ENCODE results near the gene KANSL1L.

KANSL1L gene

DNA sequence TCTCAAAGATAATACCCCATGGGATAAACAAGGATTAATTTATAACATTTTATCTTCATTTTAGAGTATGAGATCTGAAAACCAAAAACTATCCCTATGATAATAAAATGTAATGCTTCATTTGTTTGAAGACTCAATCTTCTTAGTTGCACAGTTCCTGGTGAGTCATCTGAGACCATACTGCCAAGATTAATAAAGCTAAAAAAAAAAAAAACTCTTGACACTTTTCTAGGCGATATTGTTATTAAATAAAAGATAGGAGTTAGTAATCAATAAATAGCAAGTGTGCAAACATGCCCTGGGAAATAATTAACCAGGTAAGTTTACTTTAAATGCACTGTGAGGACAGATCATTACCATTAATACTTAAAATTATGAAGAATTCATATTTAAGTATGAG is 84.9 kb downstream of the KANSL1L start:
- no peak overlapping the region for H3K27ac ChIP-seq (ENCODE audit: low read length)
- no CpG with 5 or more reads among the region's 1 CpG for WGBS (ENCODE audit: insufficient coverage, insufficient read length)
- no peak for DNase-seq (ENCODE audit: low read depth, low spot score)
- H3K4me1 ChIP-seq (ENCODE audit: control insufficient read depth, insufficient read depth, low read length) = no peaks in the 10 kb centered on the region
- no peaks in the 10 kb centered on the region for H3K36me3 ChIP-seq (ENCODE audit: control insufficient read depth, insufficient read depth, low read length)
- H3K9me3 ChIP-seq (ENCODE audit: control insufficient read depth, insufficient read depth, low read length) = no peaks in the 10 kb centered on the region
- H3K4me3 ChIP-seq (ENCODE audit: low read length) = no peak overlapping the region
- H3K27me3 ChIP-seq (ENCODE audit: control insufficient read depth, insufficient read depth, low read length) = no peaks in the 10 kb centered on the region

DNA sequence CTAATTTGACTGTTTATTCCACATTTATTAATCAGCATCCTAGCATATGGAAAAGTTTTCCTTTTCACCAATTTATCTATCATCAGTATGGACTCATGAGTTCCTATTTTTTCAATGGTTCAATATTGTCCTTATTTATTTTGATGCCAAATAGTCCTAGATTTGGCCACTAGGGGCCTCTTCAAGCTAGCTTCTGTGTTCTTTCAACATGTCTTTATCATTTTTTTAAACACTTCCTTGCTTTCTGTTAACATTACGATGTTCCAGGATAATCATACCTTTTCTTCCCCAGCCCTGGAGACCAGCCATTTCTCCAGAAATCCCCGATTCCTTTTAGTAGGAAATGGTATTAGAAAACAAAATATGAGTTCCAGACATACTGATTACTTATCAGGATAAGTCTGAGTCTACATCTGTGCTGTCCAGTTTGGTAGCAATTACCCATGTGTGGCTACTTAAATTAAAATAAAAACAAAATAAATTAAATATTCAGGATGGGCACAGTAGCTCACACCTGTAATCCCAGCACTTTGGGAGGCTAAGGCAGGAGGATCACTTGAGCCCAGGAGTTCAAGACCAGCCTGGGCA is 98.2 kb downstream of the KANSL1L start:
- Histone ChIP-seq H3K27ac (ENCODE audit: low read length) (no peak overlapping the region), H3K9me3 (ENCODE audit: control insufficient read depth, insufficient read depth, low read length) (no peaks in the 10 kb centered on the region), H3K4me1 (ENCODE audit: control insufficient read depth, insufficient read depth, low read length) (no peaks in the 10 kb centered on the region), H3K36me3 (ENCODE audit: control insufficient read depth, insufficient read depth, low read length) (no peaks in the 10 kb centered on the region), H3K27me3 (ENCODE audit: control insufficient read depth, insufficient read depth, low read length) (no peaks in the 10 kb centered on the region), H3K4me3 (ENCODE audit: low read length) (no peak overlapping the region)
- DNase-seq (ENCODE audit: low read depth, low spot score) = no peak
- no CpG with 5 or more reads among the region's 2 CpGs for WGBS (ENCODE audit: insufficient coverage, insufficient read length)

DNA sequence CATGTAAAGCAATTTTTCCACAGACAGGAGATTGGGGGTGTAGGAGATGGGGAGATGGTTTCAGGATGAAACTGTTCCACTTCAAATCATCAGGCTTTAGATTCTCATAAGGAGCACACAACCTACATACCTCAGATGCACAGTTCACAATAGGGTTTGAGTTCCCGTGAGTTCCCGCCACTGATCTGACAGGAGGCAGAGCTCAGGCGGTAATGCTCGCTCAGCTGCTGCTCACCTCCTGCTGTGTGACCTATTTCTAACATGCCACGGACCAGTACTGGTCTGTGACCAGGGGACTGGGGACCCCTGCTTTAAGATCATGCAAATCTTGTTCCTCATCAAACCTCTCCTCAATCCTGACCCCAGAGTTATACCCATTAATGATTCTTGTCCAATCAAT is 98.7 kb downstream of the KANSL1L start:
- H3K9me3 ChIP-seq (ENCODE audit: control insufficient read depth, insufficient read depth, low read length) = no peaks in the 10 kb centered on the region
- no peak overlapping the region for H3K27ac ChIP-seq (ENCODE audit: low read length)
- WGBS (ENCODE audit: insufficient coverage, insufficient read length) = no CpG with 5 or more reads among the region's 5 CpGs
- no peaks in the 10 kb centered on the region for H3K4me1 ChIP-seq (ENCODE audit: control insufficient read depth, insufficient read depth, low read length)
- H3K27me3 ChIP-seq (ENCODE audit: control insufficient read depth, insufficient read depth, low read length) = no peaks in the 10 kb centered on the region
- H3K4me3 ChIP-seq (ENCODE audit: low read length) = no peak overlapping the region
- no peaks in the 10 kb centered on the region for H3K36me3 ChIP-seq (ENCODE audit: control insufficient read depth, insufficient read depth, low read length)
- DNase-seq (ENCODE audit: low read depth, low spot score) = no peak

DNA sequence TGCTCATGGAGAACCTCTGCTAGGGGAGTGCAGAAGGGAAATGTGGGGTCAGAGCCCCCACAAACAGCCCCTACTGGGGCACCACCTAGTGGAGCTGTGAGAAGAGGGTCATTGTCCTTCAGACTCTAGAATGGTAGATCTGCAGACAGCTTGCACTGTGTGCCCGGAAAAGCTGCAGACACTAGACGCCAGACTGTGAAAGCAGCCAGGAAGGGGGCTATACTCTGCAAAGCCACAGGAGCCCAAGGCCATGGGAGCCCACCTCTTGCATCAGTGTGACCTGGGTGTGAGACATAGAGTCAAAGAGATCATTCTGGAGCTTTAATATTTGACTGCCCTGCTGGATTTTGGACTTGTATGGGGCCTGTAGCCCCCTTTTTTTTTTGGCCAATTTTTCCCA is 107.9 kb downstream of the KANSL1L start:
- no CpG with 5 or more reads among the region's 2 CpGs for WGBS (ENCODE audit: insufficient coverage, insufficient read length)
- no peaks in the 10 kb centered on the region for H3K4me1 ChIP-seq (ENCODE audit: control insufficient read depth, insufficient read depth, low read length)
- no peak for DNase-seq (ENCODE audit: low read depth, low spot score)
- no peaks in the 10 kb centered on the region for H3K27me3 ChIP-seq (ENCODE audit: control insufficient read depth, insufficient read depth, low read length)
- no peak overlapping the region for H3K4me3 ChIP-seq (ENCODE audit: low read length)
- H3K36me3 ChIP-seq (ENCODE audit: control insufficient read depth, insufficient read depth, low read length) = no peaks in the 10 kb centered on the region
- H3K9me3 ChIP-seq (ENCODE audit: control insufficient read depth, insufficient read depth, low read length) = no peaks in the 10 kb centered on the region
- no peak overlapping the region for H3K27ac ChIP-seq (ENCODE audit: low read length)

DNA sequence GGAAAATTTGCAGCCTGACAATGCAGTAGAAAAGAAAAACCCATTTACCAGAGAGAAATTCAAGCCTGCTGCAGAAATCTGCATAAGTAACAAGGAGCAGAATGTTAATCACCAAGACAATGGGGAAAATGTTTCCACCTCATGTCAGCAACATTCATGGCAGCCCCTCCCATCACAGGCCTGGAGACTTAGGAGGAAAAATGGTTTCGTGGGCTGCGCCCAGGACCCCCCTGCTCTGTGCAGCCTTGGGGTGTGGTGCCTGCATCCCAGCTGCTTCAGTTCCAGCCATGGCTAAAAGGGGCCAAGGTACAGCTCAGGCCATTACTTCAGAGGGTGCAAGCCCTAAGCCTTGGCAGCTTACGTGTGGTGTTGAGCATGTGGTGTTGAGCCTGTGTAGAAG is 115.4 kb downstream of the KANSL1L start:
- Histone ChIP-seq H3K27ac (ENCODE audit: low read length) (no peak overlapping the region), H3K36me3 (ENCODE audit: control insufficient read depth, insufficient read depth, low read length) (0 out of 2 replicates have a peak, but pooled peaks cover 3% of the 10 kb centered on the region), H3K27me3 (ENCODE audit: control insufficient read depth, insufficient read depth, low read length) (no peaks in the 10 kb centered on the region), H3K9me3 (ENCODE audit: control insufficient read depth, insufficient read depth, low read length) (no peaks in the 10 kb centered on the region; the same call in 1 of the 2 replicates), H3K4me1 (ENCODE audit: control insufficient read depth, insufficient read depth, low read length) (no peaks in the 10 kb centered on the region), H3K4me3 (ENCODE audit: low read length) (no peak overlapping the region)
- DNase-seq (ENCODE audit: low read depth, low spot score) = no peak
- no CpG with 5 or more reads among the region's 3 CpGs for WGBS (ENCODE audit: insufficient coverage, insufficient read length)

DNA sequence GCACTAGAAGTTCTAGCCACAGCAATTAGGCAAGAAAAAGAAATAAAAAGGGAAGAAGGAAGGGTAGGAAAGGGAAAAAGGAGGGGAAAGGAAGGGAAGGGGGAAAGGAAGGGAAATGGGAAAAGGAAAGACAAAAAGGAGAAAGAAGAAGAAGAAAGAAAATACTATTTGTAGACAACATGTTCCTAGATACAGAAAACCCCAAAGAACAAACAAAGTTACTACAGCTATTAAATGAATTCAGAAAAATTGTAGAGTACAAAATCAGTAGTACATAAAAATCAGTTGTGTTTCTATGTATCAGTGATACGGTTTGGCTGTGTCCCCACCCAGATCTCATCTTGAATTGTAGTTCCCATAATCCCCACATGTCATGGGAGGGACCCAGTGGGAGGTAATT is 116.5 kb downstream of the KANSL1L start:
- H3K27me3 ChIP-seq (ENCODE audit: control insufficient read depth, insufficient read depth, low read length) = no peaks in the 10 kb centered on the region
- no peak overlapping the region for H3K4me3 ChIP-seq (ENCODE audit: low read length)
- no peak for DNase-seq (ENCODE audit: low read depth, low spot score)
- H3K27ac ChIP-seq (ENCODE audit: low read length) = no peak overlapping the region
- no peaks in the 10 kb centered on the region; the same call in 1 of the 2 replicates for H3K9me3 ChIP-seq (ENCODE audit: control insufficient read depth, insufficient read depth, low read length)
- WGBS (ENCODE audit: insufficient coverage, insufficient read length) = no CpG with 5 or more reads among the region's 1 CpG
- no peaks in the 10 kb centered on the region for H3K4me1 ChIP-seq (ENCODE audit: control insufficient read depth, insufficient read depth, low read length)
- H3K36me3 ChIP-seq (ENCODE audit: control insufficient read depth, insufficient read depth, low read length) = 0 out of 2 replicates have a peak, but pooled peaks cover 3% of the 10 kb centered on the region

DNA sequence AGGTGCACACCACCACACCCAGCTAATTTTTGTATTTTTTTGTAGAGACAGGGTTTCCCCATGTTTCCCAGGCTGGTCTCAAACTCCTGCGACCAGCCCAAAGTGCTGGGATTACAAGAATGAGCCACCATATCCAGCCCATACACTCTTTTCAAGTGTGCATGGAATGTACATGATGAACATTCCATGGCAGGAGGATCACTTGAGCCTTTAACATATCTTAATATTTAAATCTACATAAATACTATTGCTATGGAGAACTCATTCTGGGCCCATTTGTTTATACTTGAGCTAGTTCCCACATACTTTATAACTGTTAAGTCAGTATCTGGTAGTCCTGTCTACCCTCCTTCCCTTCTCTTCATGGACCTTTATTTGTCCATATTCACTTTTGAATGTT is 120.3 kb downstream of the KANSL1L start:
- no peak overlapping the region for H3K27ac ChIP-seq (ENCODE audit: low read length)
- no peaks in the 10 kb centered on the region for H3K27me3 ChIP-seq (ENCODE audit: control insufficient read depth, insufficient read depth, low read length)
- no CpG with 5 or more reads among the region's 1 CpG for WGBS (ENCODE audit: insufficient coverage, insufficient read length)
- H3K4me3 ChIP-seq (ENCODE audit: low read length) = no peak overlapping the region
- no peaks in the 10 kb centered on the region for H3K4me1 ChIP-seq (ENCODE audit: control insufficient read depth, insufficient read depth, low read length)
- 0 out of 2 replicates have a peak, but pooled peaks cover 1% of the 10 kb centered on the region for H3K36me3 ChIP-seq (ENCODE audit: control insufficient read depth, insufficient read depth, low read length)
- no peaks in the 10 kb centered on the region; the same call in 1 of the 2 replicates for H3K9me3 ChIP-seq (ENCODE audit: control insufficient read depth, insufficient read depth, low read length)
- no peak for DNase-seq (ENCODE audit: low read depth, low spot score)

DNA sequence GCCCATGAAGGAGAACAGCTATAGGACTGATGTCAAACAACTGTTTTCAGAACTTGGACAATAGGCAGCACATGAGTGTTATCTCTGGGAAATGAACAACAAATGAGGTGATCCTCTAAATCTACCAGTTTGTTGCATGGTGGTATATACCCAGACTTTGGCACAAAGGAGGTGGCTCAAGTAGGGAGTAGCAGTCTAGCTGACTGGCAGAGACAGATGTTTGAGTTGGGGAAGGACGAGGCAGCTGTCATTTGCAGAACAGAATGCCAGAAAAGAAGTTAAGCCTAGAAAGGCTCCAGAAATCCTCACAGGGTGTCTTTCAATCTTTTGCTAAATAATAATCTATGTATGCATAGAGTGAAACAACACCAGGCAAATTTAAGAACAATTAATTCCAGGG is 121.4 kb downstream of the KANSL1L start:
- Histone ChIP-seq H3K36me3 (ENCODE audit: control insufficient read depth, insufficient read depth, low read length) (no peaks in the 10 kb centered on the region), H3K4me1 (ENCODE audit: control insufficient read depth, insufficient read depth, low read length) (no peaks in the 10 kb centered on the region), H3K27me3 (ENCODE audit: control insufficient read depth, insufficient read depth, low read length) (no peaks in the 10 kb centered on the region), H3K27ac (ENCODE audit: low read length) (no peak overlapping the region), H3K4me3 (ENCODE audit: low read length) (no peak overlapping the region), H3K9me3 (ENCODE audit: control insufficient read depth, insufficient read depth, low read length) (no peaks in the 10 kb centered on the region)
- WGBS (ENCODE audit: insufficient coverage, insufficient read length) = no CpG with 5 or more reads among the region's 1 CpG
- DNase-seq (ENCODE audit: low read depth, low spot score) = no peak

DNA sequence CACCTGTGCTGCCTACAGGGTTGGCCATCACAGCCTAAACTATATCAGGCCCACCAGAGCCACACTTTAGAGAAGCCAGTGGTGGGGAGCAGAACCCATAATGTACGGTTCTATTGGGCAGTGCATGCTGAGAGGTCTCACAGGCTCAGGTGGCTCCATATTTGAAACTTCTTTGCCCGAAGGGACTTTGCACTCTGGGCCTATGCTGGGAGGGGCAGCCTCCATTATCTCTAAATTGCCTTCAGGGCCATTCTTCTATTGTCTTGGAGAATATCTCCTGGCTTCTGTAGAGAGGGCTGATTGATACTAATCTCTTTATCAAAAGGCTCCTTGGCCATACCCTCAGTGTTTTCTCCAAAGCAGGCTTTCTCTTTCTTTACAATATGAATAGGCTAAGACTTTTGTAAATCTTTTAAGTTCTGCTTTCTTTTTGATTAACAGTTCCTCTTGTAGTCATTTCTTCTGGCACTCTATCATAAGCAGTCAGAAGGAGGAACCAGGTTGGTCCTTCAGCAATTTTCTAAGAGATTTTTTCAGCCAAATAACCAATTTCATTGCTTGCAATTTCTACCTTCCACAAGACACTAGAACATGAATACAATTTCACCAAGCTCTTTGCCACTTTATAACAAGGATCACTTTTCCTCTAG is 124.2 kb downstream of the KANSL1L start:
- WGBS (ENCODE audit: insufficient coverage, insufficient read length) = no CpG with 5 or more reads among the region's 2 CpGs
- H3K36me3 ChIP-seq (ENCODE audit: control insufficient read depth, insufficient read depth, low read length) = no peaks in the 10 kb centered on the region
- DNase-seq (ENCODE audit: low read depth, low spot score) = no peak
- H3K9me3 ChIP-seq (ENCODE audit: control insufficient read depth, insufficient read depth, low read length) = no peaks in the 10 kb centered on the region
- H3K27me3 ChIP-seq (ENCODE audit: control insufficient read depth, insufficient read depth, low read length) = no peaks in the 10 kb centered on the region
- H3K4me1 ChIP-seq (ENCODE audit: control insufficient read depth, insufficient read depth, low read length) = no peaks in the 10 kb centered on the region
- no peak overlapping the region for H3K4me3 ChIP-seq (ENCODE audit: low read length)
- no peak overlapping the region for H3K27ac ChIP-seq (ENCODE audit: low read length)

DNA sequence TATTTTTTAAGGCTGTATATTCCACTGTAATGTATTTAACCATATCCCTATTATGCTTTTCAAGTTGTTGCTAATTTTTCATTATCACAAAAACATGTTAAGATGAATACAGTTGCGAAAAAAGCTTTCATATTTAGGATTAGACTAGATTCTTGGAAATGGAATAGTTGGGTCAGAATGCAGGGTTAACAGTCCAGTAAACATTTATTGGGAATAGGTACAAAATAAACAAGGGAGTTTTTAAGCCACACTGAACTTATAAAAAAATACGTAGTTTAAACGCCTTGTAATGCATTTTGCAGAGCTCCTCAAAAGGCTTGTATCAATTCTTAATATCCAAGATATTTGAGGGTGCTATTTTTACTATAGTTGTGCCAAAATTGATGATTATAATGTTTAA is 133.1 kb downstream of the KANSL1L start:
- WGBS (ENCODE audit: insufficient coverage, insufficient read length) = no CpG with 5 or more reads among the region's 3 CpGs
- H3K27me3 ChIP-seq (ENCODE audit: control insufficient read depth, insufficient read depth, low read length) = no peaks in the 10 kb centered on the region
- H3K36me3 ChIP-seq (ENCODE audit: control insufficient read depth, insufficient read depth, low read length) = no peaks in the 10 kb centered on the region
- no peaks in the 10 kb centered on the region for H3K9me3 ChIP-seq (ENCODE audit: control insufficient read depth, insufficient read depth, low read length)
- H3K27ac ChIP-seq (ENCODE audit: low read length) = no peak overlapping the region
- DNase-seq (ENCODE audit: low read depth, low spot score) = no peak
- no peak overlapping the region for H3K4me3 ChIP-seq (ENCODE audit: low read length)
- no peaks in the 10 kb centered on the region; the same call in 1 of the 2 replicates for H3K4me1 ChIP-seq (ENCODE audit: control insufficient read depth, insufficient read depth, low read length)

DNA sequence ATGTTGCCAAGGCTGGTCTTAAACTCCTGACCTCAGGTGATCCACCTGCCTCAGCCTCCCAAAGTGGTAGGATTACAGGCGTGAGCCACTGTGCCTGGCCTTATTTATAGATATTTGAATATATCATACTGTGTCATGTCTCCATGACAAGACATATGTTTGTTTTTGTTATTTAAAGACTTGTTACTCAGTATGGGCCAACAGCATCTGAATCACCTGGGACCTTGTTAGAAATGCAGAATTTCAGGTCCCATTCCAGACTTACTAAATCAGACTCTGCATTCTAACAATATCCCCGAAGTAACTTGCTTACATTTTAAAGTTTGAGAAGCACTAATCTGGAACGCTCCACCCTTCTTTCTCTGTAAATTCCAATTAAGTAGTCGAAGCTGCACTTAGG is 135.5 kb downstream of the KANSL1L start:
- DNase-seq (ENCODE audit: low read depth, low spot score) = no peak
- Histone ChIP-seq H3K27ac (ENCODE audit: low read length) (no peak overlapping the region), H3K36me3 (ENCODE audit: control insufficient read depth, insufficient read depth, low read length) (no peaks in the 10 kb centered on the region), H3K4me1 (ENCODE audit: control insufficient read depth, insufficient read depth, low read length) (no peaks in the 10 kb centered on the region; the same call in 1 of the 2 replicates), H3K4me3 (ENCODE audit: low read length) (no peak overlapping the region), H3K9me3 (ENCODE audit: control insufficient read depth, insufficient read depth, low read length) (no peaks in the 10 kb centered on the region), H3K27me3 (ENCODE audit: control insufficient read depth, insufficient read depth, low read length) (no peaks in the 10 kb centered on the region)
- no CpG with 5 or more reads among the region's 4 CpGs for WGBS (ENCODE audit: insufficient coverage, insufficient read length)
